Upper lobe of right lung (tissue), 1 donor: Measurements from ENCODE around the gene AMACR. TPM values are rescaled to one million over a fixed set of nuclear protein-coding genes. Genes with fewer than 3 reads are reported as not detected.
"Not testable (repeated sequence)": the region's sequence is repeated elsewhere in the genome, so short reads cannot be mapped to it uniquely, and the experiment has no call there.

ENCODE experiments used
- ATAC-seq: fragments of 200-7000 bp; cut with Tn5 transposase; one replicate; pipeline ENCODE4 v1.9.1; 2020; ENCODE audit warnings: mild to moderate bottlenecking, moderate library complexity
- DNase-seq: peaks from one replicate; pipeline ENCODE4 v3.0.0-alpha.2; 2020
- H3K27ac ChIP-seq: fragments of 200-600 bp; one replicate; pipeline ENCODE4 v1.8.0; 2022
- H3K27me3 ChIP-seq: fragments of 200-600 bp; one replicate; pipeline ENCODE4 v1.8.0; 2022; ENCODE audit warnings: mild to moderate bottlenecking
- H3K36me3 ChIP-seq: fragments of 200-600 bp; one replicate; pipeline ENCODE4 v1.8.0; 2022
- H3K4me1 ChIP-seq: fragments of 200-600 bp; one replicate; pipeline ENCODE4 v1.8.0; 2022
- H3K4me3 ChIP-seq: fragments of 200-600 bp; one replicate; pipeline ENCODE4 v1.8.0; 2022; ENCODE audit warnings: mild to moderate bottlenecking
- H3K9me3 ChIP-seq: fragments of 200-600 bp; one replicate; pipeline ENCODE4 v1.8.0; 2022
- intact Hi-C: fragments of 100-400 bp; cut with DNase I; formaldehyde crosslinking; loops from one replicate; pipeline ENCODE4 v1.11.0; 2022
- total RNA-seq: library from RNA; stranded (reverse); fragmentation: NEBNext Ultra II Directional; extraction: Animal tissue kit (Norgen Biotek cat#: 25700); gene quantifications from one replicate; pipeline ENCODE4 v1.2.1, GENCODE V29; 2021
- TF ChIP-seq, protein P1 (sequence below): fragments of 200-600 bp; IDR thresholded peaks from one replicate; pipeline ENCODE4 v1.8.0; 2022; ENCODE audit warnings: antibody characterized with exemption
- donor health status: DM: no; HTN: yes; CAD: no; lungs with severe emphysema.

Gene AMACR
- total RNA-seq, 1 donor from 2014 or later, result 9.1 TPM

DNA sequence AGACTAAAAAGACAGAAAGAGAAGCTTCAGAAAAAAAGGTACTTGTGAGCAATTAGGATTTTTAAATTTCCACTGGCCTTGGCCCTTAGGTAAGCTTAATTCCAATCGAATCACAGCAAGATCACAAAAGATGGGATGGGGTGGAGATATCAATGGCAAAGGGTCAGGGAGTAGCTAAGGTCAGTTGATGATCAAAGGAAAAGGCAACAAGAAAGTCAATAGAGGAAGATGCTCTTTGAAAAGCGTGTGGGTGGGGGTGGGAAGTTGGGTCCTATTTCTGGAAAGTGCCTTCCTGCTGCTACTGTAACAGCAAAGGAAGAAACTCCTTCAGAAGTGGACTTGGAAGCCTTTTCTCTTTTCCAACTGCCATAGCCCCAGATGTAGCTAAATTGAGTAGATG is 27.9 kb upstream of the AMACR start:
- Histone ChIP-seq H3K27me3 (no peaks in the 10 kb centered on the region), H3K36me3 (peaks cover 6% of the 10 kb centered on the region), H3K4me3 (no peak overlapping the region), H3K9me3 (no peaks in the 10 kb centered on the region), H3K27ac (no peak overlapping the region), H3K4me1 (no peaks in the 10 kb centered on the region)
- DNase-seq (no peak), ATAC-seq (no peak)
- intact Hi-C loops, result no loop called here
- TF ChIP-seq, protein P1, sequence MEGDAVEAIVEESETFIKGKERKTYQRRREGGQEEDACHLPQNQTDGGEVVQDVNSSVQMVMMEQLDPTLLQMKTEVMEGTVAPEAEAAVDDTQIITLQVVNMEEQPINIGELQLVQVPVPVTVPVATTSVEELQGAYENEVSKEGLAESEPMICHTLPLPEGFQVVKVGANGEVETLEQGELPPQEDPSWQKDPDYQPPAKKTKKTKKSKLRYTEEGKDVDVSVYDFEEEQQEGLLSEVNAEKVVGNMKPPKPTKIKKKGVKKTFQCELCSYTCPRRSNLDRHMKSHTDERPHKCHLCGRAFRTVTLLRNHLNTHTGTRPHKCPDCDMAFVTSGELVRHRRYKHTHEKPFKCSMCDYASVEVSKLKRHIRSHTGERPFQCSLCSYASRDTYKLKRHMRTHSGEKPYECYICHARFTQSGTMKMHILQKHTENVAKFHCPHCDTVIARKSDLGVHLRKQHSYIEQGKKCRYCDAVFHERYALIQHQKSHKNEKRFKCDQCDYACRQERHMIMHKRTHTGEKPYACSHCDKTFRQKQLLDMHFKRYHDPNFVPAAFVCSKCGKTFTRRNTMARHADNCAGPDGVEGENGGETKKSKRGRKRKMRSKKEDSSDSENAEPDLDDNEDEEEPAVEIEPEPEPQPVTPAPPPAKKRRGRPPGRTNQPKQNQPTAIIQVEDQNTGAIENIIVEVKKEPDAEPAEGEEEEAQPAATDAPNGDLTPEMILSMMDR, result no peak

DNA sequence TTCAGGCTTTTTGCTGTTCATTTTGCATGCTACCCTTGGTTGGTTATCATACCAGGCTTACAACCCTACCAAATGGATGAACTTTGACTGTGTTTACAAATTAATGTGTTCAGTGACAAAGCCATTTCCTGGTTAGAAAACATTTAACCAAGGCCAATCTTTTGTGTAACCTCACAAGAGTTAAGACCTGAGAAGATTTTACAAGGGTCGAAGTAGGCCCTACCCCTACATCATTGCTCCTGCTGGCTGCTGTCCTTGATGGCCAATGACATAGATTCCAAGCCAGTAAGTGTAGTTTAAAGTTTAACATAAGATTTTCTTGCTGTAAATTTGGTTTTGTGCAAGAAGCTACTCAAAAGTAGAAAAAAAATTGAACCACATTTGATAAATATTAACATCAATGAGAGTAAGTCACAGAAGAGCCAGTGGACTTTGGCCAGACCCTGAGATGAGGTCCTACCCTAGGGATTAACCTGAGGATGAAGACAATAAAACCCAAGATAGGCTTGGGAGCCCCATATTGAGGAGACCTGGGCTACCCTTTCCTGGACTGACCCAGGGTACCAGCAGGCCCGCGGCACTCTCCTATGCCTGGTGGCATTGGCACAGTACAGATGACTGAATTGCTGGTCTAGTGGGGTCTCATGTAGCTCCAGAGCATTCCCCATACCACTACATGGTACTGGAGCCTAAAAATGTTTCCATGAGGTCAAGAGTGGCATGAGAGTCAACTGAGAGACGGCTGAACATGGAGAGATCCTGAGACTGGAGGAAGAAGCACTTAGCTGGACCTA is 26.9 kb upstream of the AMACR start:
- Histone ChIP-seq H3K27ac (no peak overlapping the region), H3K4me3 (no peak overlapping the region)
- no peak for ATAC-seq

DNA sequence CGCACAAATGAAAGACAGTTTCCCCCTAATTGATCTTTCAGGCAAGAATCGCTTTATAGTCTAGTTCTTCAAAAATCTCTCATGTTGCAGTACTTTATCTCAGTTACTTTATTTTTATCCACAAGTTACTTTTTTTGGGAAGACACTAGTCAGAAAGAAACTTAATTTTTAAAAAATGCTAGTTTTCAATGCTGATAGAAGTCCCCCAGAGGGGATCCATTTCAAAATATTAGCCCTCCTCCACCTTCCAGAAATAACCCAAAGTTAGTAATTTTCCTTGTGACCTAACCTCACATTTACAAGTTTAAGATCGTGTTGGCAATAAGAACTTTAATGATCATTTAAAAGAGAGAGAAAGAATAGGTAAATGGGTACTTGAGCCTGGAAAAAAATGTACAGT is 24.1 kb upstream of the AMACR start:
- intact Hi-C loops, result no loop called here
- Histone ChIP-seq H3K36me3 (peaks cover 6% of the 10 kb centered on the region), H3K27ac (no peak overlapping the region), H3K27me3 (no peaks in the 10 kb centered on the region), H3K4me1 (no peaks in the 10 kb centered on the region), H3K4me3 (no peak overlapping the region), H3K9me3 (no peaks in the 10 kb centered on the region)
- DNase-seq (no peak), ATAC-seq (no peak)
- TF ChIP-seq, protein P1, result no peak

More for the DNA sequence above, 26.9 kb upstream of the AMACR start:
- H3K9me3 ChIP-seq, result no peaks in the 10 kb centered on the region
- DNase-seq, result no peak
- no peaks in the 10 kb centered on the region for H3K27me3 ChIP-seq
- H3K36me3 ChIP-seq, result peaks cover 6% of the 10 kb centered on the region
- intact Hi-C loops, result no loop called here
- TF ChIP-seq, protein P1, result no peak
- no peaks in the 10 kb centered on the region for H3K4me1 ChIP-seq

DNA sequence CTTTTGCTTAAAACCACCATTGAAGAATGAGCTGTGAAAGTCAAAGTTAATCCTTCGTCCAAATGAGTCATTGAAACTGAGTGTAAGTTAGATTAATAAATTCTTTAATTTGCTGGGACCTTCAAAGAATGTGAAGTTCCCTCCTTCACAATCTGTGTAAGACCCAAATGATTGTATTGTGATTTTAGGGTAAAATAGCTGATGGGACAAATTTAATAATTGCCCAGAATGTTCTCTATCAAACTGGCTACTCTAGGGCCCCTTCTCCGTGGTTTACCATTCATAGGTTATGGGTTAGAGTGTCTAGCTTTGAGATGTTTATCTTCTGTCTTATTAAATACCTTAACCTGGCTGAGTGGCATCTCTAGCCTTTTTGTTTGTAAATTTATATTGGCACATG is 23.3 kb upstream of the AMACR start:
- TF ChIP-seq, protein P1, result no peak
- peaks cover 6% of the 10 kb centered on the region for H3K36me3 ChIP-seq
- intact Hi-C loops, result no loop called here

DNA sequence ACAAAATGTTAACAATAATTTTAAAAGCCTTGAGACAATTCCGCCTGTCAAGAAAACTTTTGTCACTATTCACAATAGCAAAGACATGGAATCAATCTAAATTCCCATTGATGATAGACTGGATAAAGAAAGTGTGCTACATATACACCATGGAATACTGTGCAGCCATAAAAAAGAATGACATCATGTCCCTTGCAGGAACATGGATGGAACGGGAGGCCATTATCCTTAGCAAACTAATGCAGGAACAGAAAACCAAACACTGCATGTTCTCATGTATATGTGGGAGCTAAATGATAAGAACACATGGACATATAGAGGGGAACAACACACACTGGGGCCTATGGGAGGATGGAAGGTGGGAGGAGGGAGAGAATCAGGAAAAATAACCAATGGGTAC is 22.7 kb upstream of the AMACR start:
- DNase-seq, H3K4me3 ChIP-seq, H3K36me3 ChIP-seq, H3K27ac ChIP-seq, H3K27me3 ChIP-seq, H3K9me3 ChIP-seq, ATAC-seq, intact Hi-C loops, H3K4me1 ChIP-seq: not testable (repeated sequence)

More for the DNA sequence above, 23.3 kb upstream of the AMACR start:
- Histone ChIP-seq H3K27ac (no peak overlapping the region), H3K9me3 (no peaks in the 10 kb centered on the region), H3K4me3 (no peak overlapping the region), H3K4me1 (no peaks in the 10 kb centered on the region), H3K27me3 (no peaks in the 10 kb centered on the region)
- DNase-seq, result no peak
- ATAC-seq, result no peak

DNA sequence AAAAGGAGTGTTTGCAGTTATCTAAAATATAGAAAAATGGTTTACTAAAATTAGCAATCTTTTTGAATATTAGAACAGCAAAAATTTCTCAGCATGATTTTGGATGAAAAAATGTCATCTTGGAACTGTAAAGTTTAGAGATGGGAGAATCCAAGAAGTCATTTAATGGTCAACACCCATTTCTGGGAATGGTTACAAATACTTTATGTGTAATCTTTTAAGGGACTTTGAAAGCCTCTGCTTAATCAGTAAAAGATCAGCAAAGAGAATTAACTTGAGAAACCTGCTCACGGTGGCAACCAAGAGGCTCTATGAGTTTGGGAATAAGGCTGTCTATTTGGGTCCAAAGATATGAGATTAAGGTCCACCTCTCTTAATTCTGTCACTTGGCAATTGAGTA is 22.2 kb upstream of the AMACR start:
- ATAC-seq (no peak), DNase-seq (no peak)
- Histone ChIP-seq H3K4me1 (no peaks in the 10 kb centered on the region), H3K27ac (no peak overlapping the region), H3K4me3 (no peak overlapping the region), H3K9me3 (no peaks in the 10 kb centered on the region), H3K36me3 (peaks cover 3% of the 10 kb centered on the region), H3K27me3 (no peaks in the 10 kb centered on the region)
- intact Hi-C loops, result no loop called here
- TF ChIP-seq, protein P1, result no peak
